Measurements from ENCODE around the gene EPS8L2. TPM values are rescaled to one million over a fixed set of nuclear protein-coding genes. Genes with fewer than 3 reads are reported as not detected.

EPS8L2 gene
- total and polyA plus RNA-seq, 10 of the 15 experiments (the other 5 are each of a cell fraction or from before 2014, with no cell fraction given), result 0.76 to 20.0 (median 9.7) TPM

- no peak for TF ChIP-seq SKIL (IDR thresholded peaks at IDR 0.05; ENCODE audit: low read depth, poor library complexity, severe bottlenecking)
- no peak; the same call in 1 of the 2 replicates for TF ChIP-seq HDAC2 (IDR thresholded peaks at IDR 0.05)
- TF ChIP-seq PAX5 (IDR thresholded peaks at IDR 0.05; ENCODE audit: borderline replicate concordance, low read depth, low read length), result 0 out of 2 replicates have a peak, but pooled peaks have one; percentile 3
- 0 out of 2 replicates have a peak, but pooled peaks have one; percentile 17 for TF ChIP-seq ZSCAN29 (IDR thresholded peaks at IDR 0.05)
- peak; percentile 65 for TF ChIP-seq KLF5 (IDR thresholded peaks at IDR 0.05; ENCODE audit: partially characterized antibody)
- 0 out of 2 replicates have a peak, but pooled peaks have one; percentile 65 for TF ChIP-seq BCLAF1 (IDR thresholded peaks at IDR 0.05)
- peak; percentile 78 for TF ChIP-seq YY1 (IDR thresholded peaks at IDR 0.05; ENCODE audit: low read depth, low read length)
- no peak for TF ChIP-seq ZBTB33 (IDR thresholded peaks at IDR 0.05)
- TF ChIP-seq SREBF1 (IDR thresholded peaks at IDR 0.05; ENCODE audit: low read length), result no peak
- TF ChIP-seq ZNF592 (IDR thresholded peaks at IDR 0.05), result 0 out of 2 replicates have a peak, but pooled peaks have one; percentile 58
- peak; percentile 81 for TF ChIP-seq SMARCA5 (IDR thresholded peaks at IDR 0.05)
- peak; percentile 85 for TF ChIP-seq DPF2 (IDR thresholded peaks at IDR 0.05)
- peak; percentile 76 for TF ChIP-seq USF1 (IDR thresholded peaks at IDR 0.05; ENCODE audit: borderline replicate concordance, extremely low read length, insufficient read depth, low read depth, low read length)
- TF ChIP-seq HCFC1 (IDR thresholded peaks at IDR 0.05; ENCODE audit: low read length), result no peak
- peak; percentile 84 for TF ChIP-seq NKRF (conservative IDR thresholded peaks at IDR 0.05)
These were observed 11.3 kb upstream of the EPS8L2 start, which contains the start of gene DEAF1 (continued) for GRCh38 chr11:694563-695287.

All from GM12878 (cell line).